Measurements from ENCODE around the gene CIB1.
"Not testable (repeated sequence)": the region's sequence is repeated elsewhere in the genome, so short reads cannot be mapped to it uniquely, and the experiment has no call there.

- TF ChIP-seq CTCF, EP300, POLR2A (IDR thresholded peaks at IDR 0.05): not testable (repeated sequence)
Measured at GRCh38 chr15:90188065-90188464, 45.7 kb downstream of the CIB1 start.

Measured in gastroesophageal sphincter (tissue), 3 donors.